ENCODE results near the gene WBP1L.
"Not testable (repeated sequence)": the region's sequence is repeated elsewhere in the genome, so short reads cannot be mapped to it uniquely, and the experiment has no call there.

The WBP1L gene

GRCh38 chr10:102843139-102843538 is 99.4 kb downstream of the WBP1L start:
- DNase-seq (ENCODE audit: low read depth) = not testable (repeated sequence)

- DNase-seq (ENCODE audit: low read depth) = not testable (repeated sequence)
Observed at GRCh38 chr10:102844190-102844776, 100.5 kb downstream of the WBP1L start.

GRCh38 chr10:102845352-102845902 is 101.7 kb downstream of the WBP1L start:
- no peak for DNase-seq (ENCODE audit: low read depth)

GRCh38 chr10:102850025-102850518 is 106.3 kb downstream of the WBP1L start:
- no peak for DNase-seq (ENCODE audit: low read depth)

- not testable (repeated sequence) for DNase-seq (ENCODE audit: low read depth)
Observed at GRCh38 chr10:102853237-102853636, 109.5 kb downstream of the WBP1L start.

- not testable (repeated sequence) for DNase-seq (ENCODE audit: low read depth)
Observed at GRCh38 chr10:102855731-102856436, 112.1 kb downstream of the WBP1L start.

GRCh38 chr10:102856758-102857424 is 113.1 kb downstream of the WBP1L start:
- no peak for DNase-seq (ENCODE audit: low read depth)

- no peak for DNase-seq (ENCODE audit: low read depth)
Observed at GRCh38 chr10:102859911-102860310, 116.2 kb downstream of the WBP1L start.

GRCh38 chr10:102863660-102864059 is 119.9 kb downstream of the WBP1L start:
- DNase-seq (ENCODE audit: low read depth) = no peak

GRCh38 chr10:102865620-102866019 is 121.9 kb downstream of the WBP1L start:
- no peak for DNase-seq (ENCODE audit: low read depth)

Data from activated T-cell treated with anti-CD3 and anti-CD28 coated beads for 24 hours (primary cell).